ENCODE measurements around the gene CCDC71L.

GRCh38 chr7:106652909-106653308 lies 8.0 kb downstream of the CCDC71L start:
- TF ChIP-seq CTCF (IDR thresholded peaks at IDR 0.05; ENCODE audit: low read depth, low read length, missing input control): no peak
- no peak for TF ChIP-seq EGR1 (IDR thresholded peaks at IDR 0.05; ENCODE audit: low read depth in 2 of 2)
